M059J (cell line): Measurements from ENCODE around the gene CES2. TPM values are rescaled to one million over a fixed set of nuclear protein-coding genes. Genes with fewer than 3 reads are reported as not detected.

ENCODE experiments used
- DNase-seq: peaks from one replicate; pipeline ENCODE4 v3.0.0-alpha.2; 2012; ENCODE audit warnings: low read depth
- total RNA-seq: library from RNA; depleted of rRNA; stranded (reverse); fragments of >200 nt; shearing (Covaris generic); gene quantifications from 2 replicates; pipeline ENCODE4 v1.2.3, GENCODE V29; 2014

Gene CES2
- total RNA-seq, 1 experiment from 2014 or later: 26.6 TPM

DNA sequence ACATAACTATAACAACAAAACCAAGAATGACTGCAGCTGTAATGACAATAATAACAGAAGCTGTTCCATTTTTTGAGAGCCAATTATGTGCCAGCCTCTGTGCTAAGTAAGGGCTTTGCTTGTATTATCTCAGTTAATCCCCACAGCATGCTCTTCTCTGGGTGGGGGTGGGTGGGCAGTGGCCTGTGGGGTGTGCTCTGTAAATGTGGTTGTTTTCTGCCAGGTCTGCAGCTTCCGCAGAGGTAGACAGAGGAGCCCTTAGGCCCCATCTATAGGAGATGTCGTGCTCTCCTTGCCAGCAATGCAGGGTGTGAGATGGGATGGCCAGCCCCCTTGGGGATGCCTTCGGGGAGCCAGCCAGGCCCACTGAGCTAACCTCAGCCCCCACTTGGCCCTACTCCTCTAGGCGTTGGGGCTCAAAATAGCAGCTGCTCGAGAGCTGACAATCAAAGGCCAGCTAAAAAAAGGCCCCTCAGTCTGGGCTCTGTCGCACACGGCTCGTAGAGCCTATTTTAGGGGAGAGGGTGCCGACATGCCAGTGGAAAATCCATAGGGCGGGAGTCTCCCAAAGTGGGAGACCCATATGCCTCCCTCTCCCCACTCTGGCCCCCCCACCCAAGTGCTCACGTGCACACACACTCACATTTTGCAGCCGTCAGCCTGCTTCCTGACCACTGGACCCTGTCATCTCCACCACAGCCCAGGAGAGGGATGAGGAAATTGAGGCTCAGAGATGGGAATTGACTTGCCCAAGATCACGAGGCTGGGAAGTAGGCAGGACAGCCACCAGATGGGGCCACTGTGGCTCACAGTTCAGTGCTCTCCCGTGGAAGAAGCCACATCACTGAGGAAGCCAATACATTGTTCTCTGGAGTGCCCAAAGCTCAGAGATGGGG, 32.4 kb upstream of the CES2 start:
- no peak for DNase-seq

DNA sequence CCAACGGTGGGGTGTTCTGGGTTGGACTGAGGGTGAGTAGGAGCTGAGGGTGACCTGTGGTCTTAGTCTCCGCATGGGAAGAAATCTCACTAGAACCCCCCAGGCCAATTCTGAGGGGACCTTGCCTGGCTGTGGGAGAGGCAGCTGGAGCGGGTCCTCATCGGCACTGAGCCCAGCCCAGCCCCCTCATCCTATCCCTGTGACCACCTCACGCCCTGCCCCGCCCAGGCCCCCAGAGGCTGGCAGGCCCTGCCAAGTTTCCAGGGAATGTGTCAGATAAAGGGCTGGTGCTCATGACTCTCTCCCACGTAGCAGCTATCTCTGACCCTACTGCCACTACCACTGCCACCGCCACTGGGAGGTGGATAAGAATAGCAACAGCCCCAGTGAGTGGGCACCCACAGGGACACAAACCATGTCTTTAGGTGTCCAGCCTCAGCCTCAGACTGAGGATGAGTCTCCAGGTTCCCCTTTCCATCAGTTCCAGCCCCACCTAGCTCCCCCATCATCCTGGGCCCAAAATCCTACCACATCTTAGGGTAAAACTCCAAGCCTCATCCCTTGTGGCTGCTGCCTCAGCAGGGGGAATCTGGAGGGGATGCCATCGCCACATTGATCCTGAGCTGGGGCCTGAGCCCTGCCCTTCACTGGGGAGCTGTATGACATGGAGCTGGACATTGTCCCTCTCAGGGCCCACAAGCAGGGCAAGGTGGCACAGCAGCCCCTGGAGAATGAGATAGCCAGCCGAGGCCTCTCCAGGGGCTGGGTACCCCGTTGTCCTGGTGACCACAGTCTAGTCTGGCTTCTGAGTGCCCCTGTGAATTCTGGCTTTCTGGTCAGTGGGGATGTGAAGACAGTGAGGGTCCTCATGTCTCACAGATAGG, 31.5 kb upstream of the CES2 start:
- no peak for DNase-seq

DNA sequence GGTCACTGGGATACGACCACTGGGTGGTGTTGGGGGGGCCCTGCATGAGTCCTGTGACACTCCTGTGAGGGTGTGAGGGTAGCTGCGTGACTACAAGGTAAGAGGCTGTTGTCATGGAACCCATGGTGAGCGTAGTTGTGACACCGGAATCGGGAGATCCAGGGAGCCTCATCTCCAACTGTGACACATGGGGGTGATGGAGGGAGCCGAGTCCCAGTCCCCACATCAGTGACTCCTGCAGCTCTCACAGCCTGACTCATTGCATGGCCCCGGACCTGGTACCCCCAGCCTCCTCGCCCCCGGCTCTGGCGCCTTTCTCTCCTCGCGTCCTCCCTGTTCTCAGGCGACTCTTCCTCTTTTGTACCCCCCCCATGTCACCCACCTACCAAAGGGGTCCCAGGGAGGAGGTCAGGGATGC, 30.9 kb upstream of the CES2 start:
- DNase-seq: no peak

DNA sequence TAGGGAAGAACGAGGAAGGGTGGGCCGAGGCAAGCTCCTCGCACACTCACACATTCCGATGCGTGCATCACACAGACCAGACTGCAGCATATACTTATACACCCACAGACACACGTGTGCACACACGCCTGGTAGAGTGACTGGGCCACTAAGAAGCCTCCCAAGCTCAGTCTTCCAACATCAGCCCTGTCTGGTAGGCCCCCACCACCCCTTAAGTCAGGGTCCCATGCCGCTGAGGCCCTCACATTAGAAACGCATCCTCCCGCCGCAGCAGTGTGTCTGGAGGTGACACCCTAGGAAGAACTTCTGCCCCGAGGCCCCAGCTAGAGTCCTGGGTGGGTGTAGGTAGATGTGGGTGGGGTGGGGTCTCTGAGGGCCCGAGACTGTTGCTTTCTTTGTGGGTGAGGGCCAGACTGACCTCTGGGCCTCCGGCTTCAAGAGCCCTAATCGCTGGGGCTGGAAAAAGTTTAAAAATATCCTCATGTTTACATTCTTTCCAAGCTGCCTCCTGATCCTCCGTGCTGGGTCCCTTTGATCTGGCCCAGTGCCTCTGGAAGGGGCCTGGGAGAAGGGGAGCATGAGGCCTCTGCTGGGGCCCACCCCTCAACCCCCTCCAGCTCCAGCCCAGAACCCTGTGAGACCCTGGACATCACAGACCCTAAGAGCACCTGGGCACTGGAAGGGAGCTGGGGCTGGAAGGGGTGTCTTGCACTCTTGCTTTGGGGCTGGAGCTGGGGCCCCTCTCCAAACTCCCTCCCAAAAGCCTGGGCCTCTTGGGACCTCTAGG, 30.3 kb upstream of the CES2 start:
- DNase-seq: no peak

DNA sequence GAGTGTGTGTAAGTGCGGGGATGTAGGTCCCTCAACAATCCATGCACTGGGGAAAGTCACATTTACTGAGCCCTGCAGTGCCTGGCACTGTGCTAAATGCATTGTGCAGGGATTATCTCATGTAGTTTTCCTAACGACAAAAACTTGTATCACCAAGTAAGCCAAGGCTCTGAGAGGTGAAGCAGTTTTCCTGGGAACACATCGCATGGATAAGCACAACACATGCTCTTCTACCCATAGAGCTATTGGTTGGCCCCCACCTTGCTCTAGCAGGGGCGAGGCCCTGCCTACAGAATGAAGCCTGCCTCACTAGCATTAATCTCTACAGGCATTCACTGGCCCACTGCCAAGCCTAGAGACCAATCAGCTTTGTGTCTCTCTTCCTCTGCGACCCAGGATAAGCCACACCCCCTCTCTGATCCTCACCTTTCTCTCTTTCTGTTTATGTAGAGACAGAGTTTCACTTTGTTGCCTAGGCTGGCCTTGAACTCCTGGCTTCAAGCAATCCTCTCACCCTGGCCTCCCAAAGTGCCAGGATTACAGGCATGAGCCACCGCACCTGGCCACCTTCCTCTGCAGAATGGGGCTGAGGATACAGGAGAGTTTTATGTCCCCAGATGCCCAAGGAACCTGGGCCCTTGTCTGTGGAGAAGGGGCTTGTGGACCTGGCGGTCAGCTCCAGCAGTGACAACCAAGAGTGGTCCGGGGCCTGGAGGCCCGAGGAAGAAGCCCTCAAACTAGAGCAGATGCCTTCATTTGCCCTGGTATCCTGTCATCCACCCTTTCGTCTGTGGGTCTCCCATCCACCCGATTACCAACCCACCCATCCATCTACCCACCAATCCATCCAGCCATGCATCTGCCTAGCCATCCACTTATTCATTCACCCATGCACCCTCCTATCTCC, 29.4 kb upstream of the CES2 start:
- peak; percentile 48 for DNase-seq

DNA sequence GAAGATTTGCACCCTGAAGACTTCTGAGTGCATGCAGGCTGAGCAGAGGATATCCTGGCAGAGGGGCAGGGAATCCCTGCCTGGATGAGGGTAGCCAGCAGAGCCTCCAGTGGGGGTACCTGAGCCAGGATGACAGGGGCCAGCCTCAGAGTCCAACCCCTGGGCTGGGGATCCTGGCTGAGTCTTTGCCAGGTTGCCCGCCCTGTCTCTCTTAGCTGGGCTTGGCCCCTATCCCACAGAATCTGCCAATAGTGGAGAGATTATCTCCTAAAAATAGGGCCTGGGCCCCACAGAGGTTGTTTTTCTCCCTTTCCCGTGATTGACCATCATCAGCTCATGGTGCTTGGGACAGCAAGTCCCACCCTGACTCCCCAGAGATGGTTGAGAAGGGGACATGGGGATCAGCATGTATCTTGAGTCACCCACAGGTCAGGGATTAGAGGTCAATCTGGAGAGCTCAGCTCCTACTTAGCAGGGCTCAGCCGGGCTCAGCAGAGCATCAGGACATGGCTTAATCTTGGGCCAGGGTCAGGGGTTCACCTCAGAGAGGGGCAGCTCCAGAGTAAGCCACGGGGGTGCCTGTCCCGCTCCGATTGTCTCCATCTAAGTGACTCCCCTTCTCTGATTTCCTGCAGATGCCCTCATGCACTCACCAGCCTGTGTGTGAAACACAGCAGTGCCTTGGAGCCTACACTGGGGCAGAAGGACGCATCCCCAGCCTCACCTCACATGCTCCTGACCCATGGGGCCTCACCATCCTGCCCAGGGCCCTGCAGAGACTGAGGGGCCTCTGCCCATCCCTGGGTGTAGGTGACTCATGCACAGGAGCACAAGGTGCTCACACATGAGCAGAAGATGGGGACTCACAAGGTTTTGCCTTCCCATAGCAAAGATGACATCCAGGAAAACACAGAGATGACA, 28.1 kb upstream of the CES2 start:
- DNase-seq: no peak

DNA sequence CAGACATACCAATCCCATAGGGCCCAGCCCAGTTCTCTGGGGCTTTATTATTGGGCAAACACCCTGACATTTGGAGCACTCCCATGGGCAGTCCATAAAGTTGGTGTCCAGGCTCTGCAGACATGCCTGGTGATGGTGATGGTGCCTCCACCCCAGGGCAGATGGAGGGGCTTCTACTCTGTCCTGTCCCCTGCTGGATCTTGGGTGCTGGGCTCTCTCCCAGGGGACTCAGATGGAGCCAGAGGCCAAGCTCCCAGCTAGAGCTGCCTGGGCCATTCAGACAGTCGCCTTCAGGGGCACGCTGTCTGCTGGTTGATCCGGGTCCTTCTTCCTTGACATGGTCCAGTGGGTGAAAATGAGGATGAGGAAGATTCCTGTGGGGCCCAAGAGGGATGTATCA, 27.2 kb upstream of the CES2 start:
- DNase-seq: no peak

DNA sequence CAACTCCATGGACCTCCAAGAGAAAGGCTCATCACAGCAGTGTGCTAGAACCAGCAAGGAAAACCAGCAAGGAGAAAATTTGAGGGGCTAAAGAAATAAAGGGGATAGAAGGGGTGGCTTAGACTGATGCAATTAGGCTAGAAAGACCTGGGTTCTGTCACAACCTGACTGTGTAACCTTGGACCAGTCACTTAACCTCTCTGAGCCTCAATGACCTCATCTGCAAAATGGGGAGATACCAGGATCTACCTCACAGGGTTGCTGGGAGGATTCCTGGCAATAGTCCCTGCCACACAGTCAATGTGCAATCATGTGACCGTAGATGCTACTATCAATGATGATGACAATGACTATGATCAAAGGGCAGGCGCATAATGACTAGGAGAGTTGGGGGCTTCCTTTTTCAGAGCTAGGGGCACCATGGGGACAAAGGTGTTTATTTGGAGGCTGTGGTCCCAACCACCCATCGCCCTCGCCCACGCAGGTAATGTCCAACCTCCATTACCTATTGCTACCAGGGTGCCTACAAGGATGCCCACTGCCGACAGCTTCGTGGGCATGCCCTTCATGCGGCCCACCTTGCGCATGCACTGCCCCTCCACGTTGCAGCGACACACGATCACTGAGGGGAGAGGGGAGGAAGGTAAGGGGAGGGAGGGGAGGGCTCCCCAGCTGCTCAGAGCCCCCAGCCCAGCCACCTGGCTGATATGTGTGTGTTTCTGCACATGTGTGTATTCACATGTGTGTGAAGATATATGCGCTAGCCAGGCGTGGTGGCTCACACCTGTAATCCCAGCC, 26.4 kb upstream of the CES2 start:
- no peak for DNase-seq

DNA sequence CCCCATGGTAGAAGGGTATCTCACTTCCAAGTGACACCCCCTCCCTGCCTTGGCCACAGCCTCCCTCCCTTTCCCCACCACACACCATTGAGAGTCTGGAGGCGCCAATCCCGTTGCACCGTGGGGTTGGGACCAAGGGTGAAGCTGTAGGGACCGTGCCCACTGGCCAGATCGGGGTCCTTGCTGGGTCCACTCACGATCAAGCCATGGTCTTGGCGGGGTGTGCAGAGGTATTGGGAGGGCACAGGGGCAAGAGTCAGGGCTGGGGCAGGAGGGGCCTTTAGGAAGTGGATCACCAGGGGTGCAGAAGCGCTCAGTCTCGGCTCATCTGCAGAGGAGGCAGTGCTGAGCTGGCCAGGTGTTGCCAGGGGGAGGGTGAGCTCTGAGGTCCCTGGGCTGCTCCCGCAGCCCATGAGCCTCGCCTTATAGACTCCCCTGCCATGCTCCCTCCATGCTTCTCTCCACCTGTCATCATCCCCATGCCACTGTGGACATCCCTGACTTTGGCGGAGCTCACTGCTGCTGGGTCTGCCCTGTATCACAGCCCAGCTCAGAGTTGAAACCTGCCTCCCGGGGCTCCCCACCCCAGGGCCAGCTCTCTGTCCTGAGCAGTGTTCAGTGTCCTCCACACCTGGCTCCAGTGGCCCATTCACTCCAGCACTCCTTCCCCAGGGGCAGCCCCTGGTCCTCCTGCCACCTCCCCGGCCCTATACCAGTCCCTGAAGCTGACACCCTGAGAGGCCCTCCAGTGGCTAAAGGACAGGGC, 25.0 kb upstream of the CES2 start:
- DNase-seq: no peak

DNA sequence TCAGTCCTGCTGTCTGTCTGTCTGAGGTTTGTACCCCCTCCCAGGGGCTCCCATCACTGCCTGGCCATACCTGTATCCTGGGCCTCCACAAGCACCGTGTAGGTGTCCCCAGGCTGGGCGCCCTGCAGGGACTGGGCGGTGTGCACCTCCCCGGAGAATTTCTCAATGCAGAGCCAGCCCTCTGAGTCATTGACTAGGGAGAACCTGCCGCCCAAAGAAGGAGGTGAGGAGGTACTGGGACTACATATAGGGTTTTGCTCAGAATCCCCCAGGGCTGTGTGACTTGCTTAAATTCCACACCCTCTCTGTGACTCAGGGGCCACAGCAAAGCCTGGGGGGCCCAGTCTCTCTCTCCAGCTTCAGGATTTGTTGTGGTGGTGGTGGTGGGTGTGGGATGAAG, 24.2 kb upstream of the CES2 start:
- DNase-seq: peak; percentile 56

DNA sequence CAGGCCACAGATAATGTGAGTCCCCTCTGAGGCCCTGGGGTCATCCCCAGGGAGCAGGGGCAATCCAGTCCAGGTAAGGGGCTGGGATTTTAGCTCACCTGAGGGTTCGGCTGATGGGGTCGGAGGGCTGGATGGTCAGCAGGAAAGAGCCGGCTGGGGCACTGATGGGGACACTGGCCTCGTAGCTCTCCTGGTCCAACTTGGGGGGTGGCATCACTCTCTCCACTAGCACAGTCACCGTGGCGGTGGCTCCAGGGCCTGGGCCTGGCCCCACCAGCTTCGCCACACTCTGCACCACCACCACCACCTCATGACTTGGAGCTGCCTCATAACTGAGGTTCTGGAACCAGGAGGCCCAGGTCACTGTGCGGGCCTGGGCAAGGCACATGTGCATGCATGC, 23.5 kb upstream of the CES2 start:
- no peak for DNase-seq

DNA sequence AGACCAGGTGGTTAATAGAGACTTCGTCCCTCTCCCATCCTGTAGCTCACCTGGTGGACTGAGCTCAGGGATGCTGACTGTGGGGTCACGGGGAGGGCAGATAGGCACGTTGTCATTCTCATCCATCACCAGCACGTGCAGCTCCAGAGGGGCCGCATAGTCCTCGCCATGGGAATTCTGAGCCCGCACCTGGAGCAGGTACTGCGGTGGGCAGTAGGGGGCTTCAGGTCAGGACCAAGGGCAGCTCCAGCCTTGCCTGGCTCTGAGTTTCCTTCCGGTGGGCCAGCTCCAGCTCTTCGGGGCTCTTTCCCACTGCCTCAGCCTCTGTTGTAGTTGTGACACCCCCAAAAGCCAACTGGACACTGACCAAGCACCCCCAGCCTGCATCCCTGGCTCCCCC, 22.2 kb upstream of the CES2 start:
- DNase-seq: no peak

DNA sequence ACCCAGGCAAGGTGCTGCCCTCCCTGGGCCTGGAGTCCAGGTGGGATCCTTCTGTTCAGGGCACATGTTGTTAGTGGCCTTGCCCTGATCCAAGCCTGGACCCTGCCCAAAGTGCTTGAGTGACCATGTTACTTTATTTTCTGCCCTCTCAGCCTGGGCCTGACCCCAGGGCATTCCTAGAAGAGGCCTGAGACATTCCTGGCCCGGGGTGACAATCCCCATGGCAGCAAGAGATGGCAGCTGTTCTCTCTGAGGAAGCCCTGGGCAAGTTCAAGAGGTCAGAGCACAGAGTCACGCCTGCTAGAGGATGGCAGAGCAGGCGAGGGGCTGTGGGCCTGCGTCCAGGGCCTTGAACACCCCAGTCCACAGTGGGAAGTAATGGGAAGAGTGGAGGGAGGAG, 21.6 kb upstream of the CES2 start:
- DNase-seq: no peak

DNA sequence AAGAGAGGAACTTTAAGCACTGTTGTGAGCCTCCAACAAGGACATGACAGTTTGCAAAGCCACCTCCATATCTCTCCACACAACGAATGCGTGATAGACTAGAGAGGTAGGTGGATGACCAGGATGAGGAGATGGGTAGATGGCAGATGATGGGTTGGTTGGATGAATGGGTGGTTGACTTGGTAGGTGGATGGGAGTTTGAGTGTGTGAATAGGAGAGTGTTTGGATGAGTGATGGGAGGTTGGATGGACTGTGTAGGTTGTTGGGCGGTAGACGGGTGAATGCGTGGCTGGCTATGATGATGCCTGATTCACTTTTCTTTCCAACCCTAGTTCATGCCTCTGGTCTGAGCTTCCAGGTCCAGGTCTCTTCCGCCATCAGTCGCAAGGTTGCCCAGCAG, 20.8 kb upstream of the CES2 start:
- DNase-seq: no peak

DNA sequence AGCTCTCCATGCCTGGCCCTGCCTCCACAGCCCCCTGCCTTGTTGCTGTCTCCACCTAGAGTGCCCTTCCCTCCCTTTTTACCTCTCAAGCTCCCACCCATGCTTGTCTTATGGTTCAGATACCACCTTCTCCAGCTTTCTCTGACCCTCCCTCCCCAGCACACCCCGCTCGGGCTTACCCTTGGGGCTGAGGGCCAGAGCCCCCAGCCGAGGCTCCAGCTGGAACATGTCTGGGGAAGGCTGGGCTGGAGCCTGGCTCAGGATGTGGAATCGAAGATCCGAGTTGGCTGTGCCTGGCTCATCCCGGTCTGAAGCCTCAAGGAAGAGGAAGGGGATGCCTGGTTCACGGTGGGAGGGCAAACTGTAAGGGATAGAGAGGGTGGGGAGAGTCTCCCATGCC, 20.3 kb upstream of the CES2 start:
- DNase-seq: no peak

DNA sequence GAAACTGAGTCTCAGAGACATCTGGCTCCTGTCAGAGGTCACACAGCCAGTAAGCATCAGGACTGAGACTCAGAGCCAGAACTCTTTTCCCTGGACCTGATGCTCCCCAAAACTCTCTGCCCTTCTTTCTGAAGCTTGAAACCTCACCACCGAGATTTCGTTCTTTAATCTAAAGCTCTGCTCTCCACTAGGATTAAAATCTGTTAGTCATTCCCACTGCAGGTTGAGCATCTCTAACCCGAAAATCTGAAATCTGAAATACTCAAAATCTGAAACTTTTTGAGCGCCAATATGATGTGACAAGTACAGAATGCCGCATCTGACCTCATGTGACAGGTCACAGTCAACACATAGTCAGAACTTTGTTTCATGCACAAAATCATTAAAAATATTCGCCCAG, 18.8 kb upstream of the CES2 start:
- DNase-seq: no peak

DNA sequence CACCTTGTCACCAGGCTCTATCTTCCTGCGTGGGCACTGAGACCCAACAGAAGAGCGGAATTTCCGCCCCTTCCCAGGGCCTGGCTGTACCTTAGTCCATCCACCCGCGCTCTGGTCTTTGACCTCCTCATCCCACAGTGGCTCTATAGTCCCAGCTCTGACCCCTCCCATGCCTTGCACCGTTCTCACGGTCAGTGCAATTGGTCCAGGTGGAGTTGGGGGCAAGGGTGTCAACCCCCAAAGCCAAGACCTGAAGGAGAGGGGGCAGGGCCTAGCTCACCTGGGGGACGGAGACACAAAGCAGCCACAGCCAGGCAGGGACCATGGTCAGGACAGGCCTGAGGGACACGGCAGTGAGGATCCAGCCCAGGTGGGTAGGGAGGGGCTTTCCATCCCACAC, 17.6 kb upstream of the CES2 start:
- DNase-seq: no peak

DNA sequence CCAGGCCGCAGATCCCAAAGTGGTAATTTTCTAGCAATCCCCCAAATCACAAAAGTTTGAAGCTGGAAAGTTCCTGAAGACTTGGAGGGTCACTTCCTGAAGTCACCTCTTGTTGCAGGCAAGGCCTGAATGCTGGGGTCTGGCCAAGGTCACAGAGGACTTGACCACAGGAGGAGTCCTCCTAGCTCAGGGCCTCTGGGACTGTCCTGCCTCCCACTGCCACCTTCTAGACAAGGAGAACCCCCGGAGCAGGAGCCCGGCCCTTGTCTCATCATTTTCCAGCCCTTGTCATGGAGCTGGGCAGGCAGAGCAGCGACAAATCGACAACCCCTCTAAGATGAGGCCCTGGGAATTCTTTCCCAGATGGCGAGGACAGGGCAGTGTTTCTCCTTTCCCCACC, 17.0 kb upstream of the CES2 start:
- no peak for DNase-seq
